GM21825 (cell line): Measurements from ENCODE around the gene GH1.
"Not testable (repeated sequence)": the region's sequence is repeated elsewhere in the genome, so short reads cannot be mapped to it uniquely, and the experiment has no call there.

Experiments used
- ATAC-seq: cut with Tn5 transposase; IDR thresholded peaks from one replicate; pipeline ENCODE4 v1.9.1; 2021; ENCODE audit warnings: mild to moderate bottlenecking, moderate library complexity; ENCODE audit not compliant: unreplicated experiment

The GH1 gene

DNA sequence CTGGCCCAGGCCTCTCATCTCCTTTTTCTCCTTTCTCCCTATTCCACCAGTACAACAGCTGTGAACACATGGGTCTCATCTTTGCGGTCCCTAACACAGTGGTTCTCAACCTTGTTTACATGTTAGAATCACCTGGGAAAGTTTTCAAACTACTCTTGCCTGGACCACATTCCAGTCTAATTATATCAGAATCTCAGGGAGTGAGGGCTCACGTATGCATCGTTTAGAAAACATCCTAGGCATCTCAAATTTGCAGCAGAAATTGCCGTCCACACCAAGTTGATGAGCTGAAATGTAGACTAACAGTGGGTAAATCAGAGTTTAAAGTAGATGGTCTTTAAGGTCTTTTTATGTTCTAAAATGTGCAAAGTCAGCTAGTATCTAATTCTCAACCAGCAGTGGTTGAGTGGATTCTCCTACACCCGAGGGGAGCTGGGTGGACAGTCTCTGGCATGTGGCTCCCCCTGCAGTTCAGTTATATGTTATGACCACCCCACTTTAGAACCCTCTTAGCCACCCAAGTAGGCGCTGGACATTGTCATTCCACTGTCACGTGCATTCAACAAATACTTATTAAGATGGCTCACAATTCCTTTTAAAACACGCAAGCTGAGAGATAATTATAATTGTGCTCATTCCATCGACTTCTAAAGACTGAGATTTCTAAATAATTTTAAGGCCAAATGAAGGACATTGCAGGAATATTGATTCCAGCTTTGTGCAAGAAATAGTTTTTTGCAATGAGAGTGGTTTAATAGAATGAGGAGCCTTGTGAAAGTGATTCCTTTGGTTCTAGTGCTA is 48.9 kb downstream of the GH1 start:
- not testable (repeated sequence) for ATAC-seq
